NCI-H774 (cell line): Measurements from ENCODE around the gene PAIP2.
"Not testable (repeated sequence)": the region's sequence is repeated elsewhere in the genome, so short reads cannot be mapped to it uniquely, and the experiment has no call there.

Experiments used
- DNase-seq: peaks from one replicate; lab custom pipeline; 2025; lab: John Stamatoyannopoulos, UW

The PAIP2 gene

GRCh38 chr5:139378941-139379361 lies 37.3 kb downstream of the PAIP2 start:
- DNase-seq, result no peak

- DNase-seq, result no peak
Observed at GRCh38 chr5:139379626-139380449, 38.2 kb downstream of the PAIP2 start.

- DNase-seq, result no peak
Observed at GRCh38 chr5:139381837-139382761, 40.4 kb downstream of the PAIP2 start.

DNA sequence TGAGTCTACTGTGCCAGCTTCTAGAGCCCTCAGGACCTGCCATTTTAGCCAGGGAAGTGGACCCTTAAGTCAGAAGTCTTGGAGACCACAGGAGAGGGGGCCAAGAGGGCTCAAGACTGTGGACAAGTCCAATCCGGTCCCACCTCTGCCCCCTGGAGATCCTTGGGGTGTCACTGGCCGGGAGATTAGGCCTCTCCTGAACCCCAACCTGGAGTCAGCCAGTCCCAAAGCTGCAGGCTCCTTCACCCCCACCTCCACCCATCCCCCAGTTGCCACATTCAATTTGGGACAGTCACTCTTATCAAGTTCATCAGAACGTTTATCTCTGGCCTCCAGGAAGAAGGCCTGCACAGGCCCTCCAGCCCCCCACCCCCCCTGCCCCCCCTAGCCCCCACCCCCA lies 41.2 kb downstream of the PAIP2 start:
- DNase-seq, result no peak

DNA sequence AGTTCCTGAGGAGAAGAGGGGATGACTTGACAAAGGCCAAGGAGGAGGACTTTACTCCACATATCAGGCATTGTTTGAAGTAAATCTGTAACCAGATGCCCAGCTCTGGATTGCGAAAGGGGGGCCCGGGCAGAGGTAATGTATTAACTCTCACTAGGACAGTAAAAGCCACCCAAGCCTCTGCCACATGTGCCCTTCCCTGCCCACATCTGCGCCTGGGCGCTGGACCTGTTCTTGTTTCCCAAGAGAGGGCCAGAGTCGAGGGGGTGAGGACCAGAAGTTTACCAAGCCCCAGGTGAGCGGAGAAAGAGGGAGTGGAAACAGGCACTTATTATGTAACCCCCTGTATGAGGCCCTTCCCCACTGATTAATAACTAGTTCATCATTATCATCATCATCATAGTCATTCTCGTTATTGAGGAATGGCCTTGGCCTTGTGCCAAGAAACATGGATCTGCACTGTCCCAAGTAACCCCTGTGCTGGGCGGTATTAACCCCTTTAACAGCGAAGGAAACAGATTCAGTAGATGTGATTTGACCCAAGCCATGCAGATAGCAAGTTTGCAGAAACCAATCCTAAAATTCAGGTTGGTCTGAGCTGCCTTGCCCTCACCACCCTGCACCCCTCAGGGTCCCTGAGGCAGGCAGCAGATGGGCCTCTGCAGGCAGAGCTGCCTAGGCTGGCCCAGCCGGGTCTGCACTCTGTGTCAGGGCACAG lies 41.8 kb downstream of the PAIP2 start, which contains the start of gene SLC23A1:
Gene SLC23A1 (minus strand): TSS at position 23 of the 718 bp plus-strand sequence. CDS start 44 bp downstream, outside the sequence.
- no peak for DNase-seq

- DNase-seq, result no peak
Observed at GRCh38 chr5:139383993-139384590, 42.4 kb downstream of the PAIP2 start.

- DNase-seq, result no peak
Observed at GRCh38 chr5:139384591-139385051, 43.0 kb downstream of the PAIP2 start.

DNA sequence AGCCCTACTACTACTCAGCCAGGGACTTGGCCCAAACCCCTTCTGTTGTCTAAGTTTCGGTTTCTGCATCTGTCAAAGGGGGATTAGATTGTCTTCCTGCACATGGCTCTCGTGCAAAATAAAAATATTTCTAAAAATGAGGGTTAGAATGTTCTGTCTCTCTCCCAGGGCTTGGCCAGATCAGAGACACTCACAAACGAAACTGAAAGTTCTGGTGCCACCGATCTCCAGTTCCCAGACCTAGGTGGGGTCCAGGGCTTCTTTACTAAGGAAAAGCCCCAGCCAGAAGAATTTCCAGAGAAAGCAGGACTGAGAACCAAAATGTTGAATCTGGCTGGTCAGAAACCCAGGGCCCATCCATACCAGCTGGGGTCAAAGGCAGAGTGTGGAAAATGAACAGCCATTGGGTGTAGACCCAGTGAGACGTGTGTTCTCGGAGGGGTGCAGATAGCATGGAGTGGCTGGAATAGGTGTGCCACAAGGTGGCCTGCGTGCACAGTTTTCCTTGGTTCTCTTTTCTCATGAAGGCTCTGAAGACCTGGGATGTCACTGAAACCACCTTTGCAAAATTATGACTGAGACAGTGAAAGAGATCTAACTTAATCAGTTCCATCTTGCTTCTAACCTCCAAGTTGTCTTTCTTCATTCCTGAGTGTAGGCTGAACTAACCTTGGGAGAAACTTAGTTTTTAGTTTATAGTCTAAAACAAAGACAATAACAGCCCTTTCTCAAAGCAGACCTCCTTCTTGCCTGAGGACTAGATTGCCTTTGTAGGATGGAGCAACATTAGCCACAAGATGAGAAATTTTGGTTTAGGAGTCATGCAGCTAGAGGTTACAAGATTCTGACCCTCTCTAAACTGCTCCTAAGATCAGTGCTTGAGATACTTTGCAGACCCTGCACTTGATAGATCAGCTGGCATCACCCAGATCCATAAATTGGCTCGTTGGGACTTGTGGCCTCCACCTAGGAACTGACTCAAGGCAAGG lies 43.7 kb downstream of the PAIP2 start:
- peak; percentile 20 for DNase-seq

- no peak for DNase-seq
Observed at GRCh38 chr5:139386050-139386438, 44.4 kb downstream of the PAIP2 start.

DNA sequence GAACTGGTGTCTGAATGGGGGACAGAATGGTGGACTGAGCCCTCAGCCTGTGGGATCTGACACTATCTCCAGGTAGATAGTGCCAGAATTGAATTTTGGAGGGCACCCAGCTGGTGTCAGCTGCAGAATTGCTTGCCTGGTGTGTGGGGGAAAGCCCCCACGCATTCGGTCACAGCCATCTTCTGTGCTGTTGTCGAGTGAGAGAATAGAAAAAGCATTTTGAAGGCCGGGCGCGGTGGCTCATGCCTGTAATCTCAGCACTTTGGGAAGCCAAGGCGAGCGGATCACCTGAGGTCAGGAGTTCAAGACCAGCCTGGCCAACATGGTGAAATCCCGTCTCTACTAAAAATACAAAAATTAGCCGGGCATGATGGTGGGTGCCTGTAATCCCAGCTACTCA lies 45.3 kb downstream of the PAIP2 start:
- DNase-seq, result not testable (repeated sequence)

DNA sequence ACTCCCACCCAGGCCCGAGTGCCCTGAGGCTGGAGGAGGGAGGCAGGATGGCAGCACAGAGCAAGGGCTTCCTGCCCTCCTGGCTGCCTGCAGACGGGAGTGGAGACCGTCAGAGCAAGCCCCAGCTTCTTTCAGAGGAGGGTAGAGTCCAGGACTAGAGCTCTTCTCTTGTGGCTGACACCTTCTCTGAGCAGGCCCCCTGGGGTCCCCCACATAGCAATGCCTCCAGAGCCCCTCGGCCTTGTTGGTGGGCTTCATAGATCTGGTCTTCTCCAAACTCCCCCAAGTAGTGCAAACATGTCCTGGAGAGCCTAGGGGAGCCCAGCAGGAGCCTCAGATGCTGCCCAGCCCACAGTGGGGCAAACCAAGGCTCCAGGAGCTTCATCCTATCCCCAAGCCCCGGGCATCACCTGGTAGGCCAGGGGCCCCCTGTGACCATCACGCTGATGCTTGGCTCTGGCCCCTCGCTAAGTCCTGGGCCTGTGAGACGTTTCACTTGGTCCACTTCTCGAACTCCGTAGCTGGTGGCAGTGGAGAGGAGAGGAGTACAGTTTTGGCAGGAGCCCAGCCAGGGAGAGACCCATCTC lies 46.0 kb downstream of the PAIP2 start:
- DNase-seq, result no peak

DNA sequence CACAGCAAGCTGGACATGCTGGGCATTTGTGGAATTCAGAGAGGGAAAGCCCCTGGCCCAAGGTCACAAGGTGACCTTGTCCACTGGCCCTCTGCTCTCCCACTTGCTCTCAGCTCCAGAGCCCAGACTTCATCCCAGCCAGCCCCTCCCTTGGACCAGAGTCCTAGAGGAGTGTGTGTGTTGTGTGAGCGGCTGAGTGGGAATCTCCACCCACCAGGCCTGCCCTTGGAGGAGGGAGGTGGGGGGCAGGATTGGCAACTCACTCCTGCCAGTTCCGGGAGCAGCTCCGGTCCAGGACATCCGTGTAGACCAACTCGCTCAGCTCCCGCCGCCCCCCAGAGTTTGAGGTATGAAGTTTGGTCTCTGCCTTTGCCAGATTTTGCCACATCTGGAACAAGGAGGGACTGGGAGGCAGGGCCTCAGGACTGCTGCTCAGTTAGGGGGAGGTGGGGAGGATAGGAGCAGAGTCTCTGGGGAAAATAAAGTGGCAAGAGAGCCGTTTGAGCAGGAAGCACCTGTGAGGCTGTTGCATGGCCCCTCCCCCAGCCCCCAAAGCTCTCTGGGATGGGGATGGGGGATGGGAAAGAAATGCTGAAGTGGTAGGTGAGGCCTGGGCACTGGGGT lies 46.7 kb downstream of the PAIP2 start:
- no peak for DNase-seq

- no peak for DNase-seq
Observed at GRCh38 chr5:139389701-139390638, 48.3 kb downstream of the PAIP2 start, which contains the start of gene MZB1. MZB1 (minus strand) TSS chr5:139389913; CDS start chr5:139389856, 57 bp downstream.

GRCh38 chr5:139390639-139391569 lies 49.2 kb downstream of the PAIP2 start:
- no peak for DNase-seq

DNA sequence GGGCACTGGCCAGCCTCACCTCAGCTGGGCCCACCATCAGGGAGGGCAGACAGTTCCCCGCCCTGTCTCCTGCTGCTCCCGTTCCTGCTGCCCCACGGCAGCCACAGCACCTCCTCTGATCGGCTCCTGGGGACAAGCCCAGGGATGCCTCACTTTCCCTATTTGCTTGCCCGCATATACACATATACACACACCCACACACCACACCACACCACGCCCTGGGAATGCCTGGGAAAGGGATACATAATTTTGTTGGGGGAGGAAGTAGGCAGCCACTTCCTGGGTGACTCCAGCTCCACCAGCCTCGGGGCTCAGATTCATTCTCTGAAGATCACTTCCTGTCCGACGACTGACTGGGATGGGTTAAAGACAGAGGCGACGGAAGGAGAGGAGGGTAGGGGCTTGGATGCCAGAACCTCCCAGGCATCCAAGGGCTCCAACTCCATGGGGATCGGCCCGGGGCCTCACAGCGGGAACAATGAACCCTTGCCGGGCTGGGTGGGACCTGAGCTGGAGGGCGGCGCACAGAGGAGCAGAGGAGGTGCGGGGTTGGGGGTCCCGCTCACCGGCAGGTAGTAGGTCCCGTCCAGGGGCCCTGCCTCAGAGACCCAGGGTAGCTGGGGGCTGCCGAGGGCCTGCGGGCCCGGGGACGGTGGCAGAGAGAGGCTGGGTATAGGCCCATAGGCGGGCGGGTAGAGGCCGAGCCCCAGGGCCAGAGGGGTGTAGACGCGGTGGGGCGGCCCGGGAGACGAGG lies 50.1 kb downstream of the PAIP2 start:
- DNase-seq, result no peak

DNA sequence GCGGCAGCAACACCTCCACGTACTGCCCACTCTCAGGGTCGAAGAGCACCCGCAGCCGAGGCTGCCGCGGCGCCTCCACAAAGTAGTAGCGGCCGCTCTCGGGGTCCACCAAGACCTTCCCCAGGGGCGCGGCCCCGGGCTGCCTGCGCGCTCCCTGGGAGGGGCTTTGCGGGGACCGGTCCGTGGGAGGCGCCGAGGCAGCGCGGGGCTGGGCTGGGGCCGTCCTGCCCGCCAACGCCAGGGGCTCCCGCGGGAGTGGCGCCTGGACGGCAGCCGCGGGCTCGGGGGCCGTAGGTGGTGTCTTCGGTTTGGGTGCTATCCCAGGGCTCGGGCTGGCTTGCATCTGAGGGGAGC lies 50.6 kb downstream of the PAIP2 start:
- no peak for DNase-seq
